Right atrium auricular region (tissue), 2 donors: ENCODE measurements around the gene POMGNT1. TPM values are rescaled to one million over a fixed set of nuclear protein-coding genes. Genes with fewer than 3 reads are reported as not detected.

ENCODE experiments used
- DNase-seq: peaks from one replicate; pipeline ENCODE4 v3.0.0-alpha.2; 2019; ENCODE audit warnings: low spot score
- H3K27ac ChIP-seq, 2 donors: fragments of 200-600 bp; sonication (generic); 1 replicate in 1 of 2; 2 replicates in 1 of 2; pipeline ENCODE4 v1.5.1; 2016 to 2019
- H3K27me3 ChIP-seq, 2 donors: fragments of 200-600 bp; sonication (generic); one replicate each; pipeline versions ENCODE4 v1.5.1 to v1.6.0; 2017 to 2019
- H3K36me3 ChIP-seq: fragments of 200-600 bp; sonication (generic); one replicate; pipeline ENCODE4 v1.5.1; 2016
- H3K4me1 ChIP-seq, 2 donors: fragments of 200-600 bp; sonication (generic); one replicate each; pipeline versions ENCODE4 v1.5.1 to v1.6.0; 2017 to 2019
- H3K4me3 ChIP-seq, 2 donors: fragments of 200-600 bp; sonication (generic); 1 replicate in 1 of 2; 2 replicates in 1 of 2; pipeline ENCODE4 v1.5.1; 2017 to 2019; ENCODE audit warnings: mild to moderate bottlenecking in 1 of 2, moderate library complexity in 1 of 2
- H3K9me3 ChIP-seq, 2 donors: fragments of 200-600 bp; sonication (generic); one replicate each; pipeline ENCODE4 v1.5.1; 2019
- total RNA-seq, 2 donors: library from RNA; depleted of rRNA; stranded (reverse); fragments of >200 nt; gene quantifications; one replicate each; pipeline ENCODE4 v1.1.0, GENCODE V29; 2016
- TF ChIP-seq, protein P1 (sequence below), 2 donors: fragments of 200-600 bp; sonication (generic); IDR thresholded peaks; one replicate each; pipeline ENCODE4 v1.5.1; 2019; ENCODE audit warnings: antibody characterized with exemption in 2 of 2

POMGNT1 gene
- total RNA-seq, 2 donors from 2014 or later: 57.0 to 87.8 TPM

GRCh38 chr1:46183079-46183847 lies 15.0 kb downstream of the POMGNT1 start:
- no peaks in the 10 kb centered on the region for H3K36me3 ChIP-seq
- H3K4me1 ChIP-seq: peaks cover 0 to 59% of the 10 kb centered on the region in 2 donors
- no peak overlapping the region for H3K4me3 ChIP-seq
- TF ChIP-seq, protein P1, sequence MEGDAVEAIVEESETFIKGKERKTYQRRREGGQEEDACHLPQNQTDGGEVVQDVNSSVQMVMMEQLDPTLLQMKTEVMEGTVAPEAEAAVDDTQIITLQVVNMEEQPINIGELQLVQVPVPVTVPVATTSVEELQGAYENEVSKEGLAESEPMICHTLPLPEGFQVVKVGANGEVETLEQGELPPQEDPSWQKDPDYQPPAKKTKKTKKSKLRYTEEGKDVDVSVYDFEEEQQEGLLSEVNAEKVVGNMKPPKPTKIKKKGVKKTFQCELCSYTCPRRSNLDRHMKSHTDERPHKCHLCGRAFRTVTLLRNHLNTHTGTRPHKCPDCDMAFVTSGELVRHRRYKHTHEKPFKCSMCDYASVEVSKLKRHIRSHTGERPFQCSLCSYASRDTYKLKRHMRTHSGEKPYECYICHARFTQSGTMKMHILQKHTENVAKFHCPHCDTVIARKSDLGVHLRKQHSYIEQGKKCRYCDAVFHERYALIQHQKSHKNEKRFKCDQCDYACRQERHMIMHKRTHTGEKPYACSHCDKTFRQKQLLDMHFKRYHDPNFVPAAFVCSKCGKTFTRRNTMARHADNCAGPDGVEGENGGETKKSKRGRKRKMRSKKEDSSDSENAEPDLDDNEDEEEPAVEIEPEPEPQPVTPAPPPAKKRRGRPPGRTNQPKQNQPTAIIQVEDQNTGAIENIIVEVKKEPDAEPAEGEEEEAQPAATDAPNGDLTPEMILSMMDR (IDR thresholded peaks at IDR 0.05): no peak
- H3K9me3 ChIP-seq: no peaks in the 10 kb centered on the region
- no peaks in the 10 kb centered on the region for H3K27me3 ChIP-seq
- H3K27ac ChIP-seq: peak overlapping the region; percentile 82 to 90
- peak; percentile 74 for DNase-seq

DNA sequence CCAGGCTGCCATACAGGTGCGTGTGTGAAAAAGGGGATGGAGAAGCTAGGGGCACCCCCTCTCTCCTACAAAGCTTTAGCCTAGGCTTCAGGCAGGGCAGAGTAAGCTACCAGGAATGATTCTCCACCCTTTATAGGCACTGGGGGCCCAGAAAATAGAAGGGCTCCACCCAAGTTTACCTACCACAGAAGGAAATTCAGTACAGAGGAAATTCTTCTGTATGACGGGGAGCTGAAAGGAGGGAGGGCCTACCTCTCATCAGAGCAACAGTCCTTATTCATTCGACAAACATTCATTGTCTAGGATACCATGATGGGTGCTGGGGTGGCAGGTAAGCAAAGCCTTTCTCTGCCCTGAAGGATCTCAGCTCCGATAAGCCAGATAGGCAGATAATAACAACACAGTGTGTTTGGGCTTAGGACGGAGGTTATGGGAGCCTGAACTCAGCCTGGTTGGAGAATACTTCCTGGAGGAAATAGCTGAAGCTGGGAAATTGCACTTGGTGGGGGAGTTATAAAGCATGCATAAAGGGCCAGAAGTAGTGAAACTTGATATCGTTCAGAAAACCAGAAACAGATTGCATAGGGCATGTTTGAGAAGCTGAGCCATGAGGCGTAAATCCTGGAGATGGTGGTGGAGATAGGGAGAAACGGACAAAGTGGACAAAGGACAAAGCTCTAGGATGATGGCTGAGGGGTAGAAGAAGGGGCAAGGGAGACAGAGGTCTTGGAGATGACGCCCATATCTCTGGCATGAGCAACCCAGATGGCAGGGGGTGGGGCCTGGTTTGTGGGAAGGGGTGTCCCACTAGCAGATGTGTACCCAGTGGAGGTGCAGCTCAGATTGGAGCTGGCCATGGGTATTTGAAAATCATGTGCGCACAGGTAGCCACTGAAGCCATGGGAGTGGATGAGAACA lies 16.6 kb downstream of the POMGNT1 start:
- Histone ChIP-seq H3K27me3 (no peaks in the 10 kb centered on the region), H3K4me1 (peaks cover 0 to 54% of the 10 kb centered on the region in 2 donors), H3K4me3 (no peak overlapping the region), H3K27ac (no peak overlapping the region), H3K36me3 (no peaks in the 10 kb centered on the region), H3K9me3 (no peaks in the 10 kb centered on the region)
- TF ChIP-seq, protein P1 (IDR thresholded peaks at IDR 0.05): no peak
- DNase-seq: no peak

GRCh38 chr1:46180082-46180616 lies 18.1 kb downstream of the POMGNT1 start:
- no peak for DNase-seq
- Histone ChIP-seq H3K27me3 (no peaks in the 10 kb centered on the region), H3K4me3 (no peak overlapping the region), H3K4me1 (peaks cover 0 to 63% of the 10 kb centered on the region in 2 donors), H3K27ac (no peak overlapping the region), H3K9me3 (no peaks in the 10 kb centered on the region), H3K36me3 (no peaks in the 10 kb centered on the region)
- TF ChIP-seq, protein P1 (IDR thresholded peaks at IDR 0.05): no peak

- no peaks in the 10 kb centered on the region for H3K27me3 ChIP-seq
- no peak overlapping the region for H3K27ac ChIP-seq
- H3K4me3 ChIP-seq: no peak overlapping the region
- no peaks in the 10 kb centered on the region for H3K9me3 ChIP-seq
- TF ChIP-seq, protein P1 (IDR thresholded peaks at IDR 0.05): peak; percentile 63 to 91
- H3K4me1 ChIP-seq: peaks cover 0 to 70% of the 10 kb centered on the region in 2 donors
- H3K36me3 ChIP-seq: no peaks in the 10 kb centered on the region
- DNase-seq: peak; percentile 85
Measured at GRCh38 chr1:46179138-46180081, 18.8 kb downstream of the POMGNT1 start.
